ENCODE data around the gene TMEM255A.

Gene TMEM255A

GRCh38 chrX:120299928-120300327, 11.3 kb downstream of the TMEM255A start:
- H3K4me3 ChIP-seq (replicated peaks in 1 of 2; ENCODE audit: low read depth in 2 of 2, low read length in 2 of 2): no peak overlapping the region
- TF ChIP-seq CTCF (IDR thresholded peaks at IDR 0.05; ENCODE audit: low read depth, low read length): no peak
- no peak for DNase-seq (ENCODE audit: low read depth in 2 of 2)

GRCh38 chrX:120297923-120298322, 13.3 kb downstream of the TMEM255A start:
- no peak for TF ChIP-seq CTCF (IDR thresholded peaks at IDR 0.05; ENCODE audit: low read depth, low read length)
- DNase-seq (ENCODE audit: low read depth in 2 of 2): no peak
- H3K4me3 ChIP-seq (replicated peaks in 1 of 2; ENCODE audit: low read depth in 2 of 2, low read length in 2 of 2): no peak overlapping the region

- H3K4me3 ChIP-seq (replicated peaks in 1 of 2; ENCODE audit: low read depth in 2 of 2, low read length in 2 of 2): no peak overlapping the region
- no peak for DNase-seq (ENCODE audit: low read depth in 2 of 2)
- TF ChIP-seq CTCF (IDR thresholded peaks at IDR 0.05; ENCODE audit: low read depth, low read length): no peak
Measured at GRCh38 chrX:120294651-120295050, 16.6 kb downstream of the TMEM255A start.

- TF ChIP-seq CTCF (IDR thresholded peaks at IDR 0.05; ENCODE audit: low read depth, low read length): no peak
- no peak for DNase-seq (ENCODE audit: low read depth in 2 of 2)
- H3K4me3 ChIP-seq (replicated peaks in 1 of 2; ENCODE audit: low read depth in 2 of 2, low read length in 2 of 2): no peak overlapping the region
Measured at GRCh38 chrX:120293015-120293414, 18.2 kb downstream of the TMEM255A start.

- no peak for TF ChIP-seq CTCF (IDR thresholded peaks at IDR 0.05; ENCODE audit: low read depth, low read length)
- DNase-seq (ENCODE audit: low read depth in 2 of 2): no peak
- H3K4me3 ChIP-seq (replicated peaks in 1 of 2; ENCODE audit: low read depth in 2 of 2, low read length in 2 of 2): no peak overlapping the region
Measured at GRCh38 chrX:120291211-120291610, 20.1 kb downstream of the TMEM255A start.

GRCh38 chrX:120290107-120290506, 21.2 kb downstream of the TMEM255A start:
- no peak for TF ChIP-seq CTCF (IDR thresholded peaks at IDR 0.05; ENCODE audit: low read depth, low read length)
- no peak overlapping the region for H3K4me3 ChIP-seq (replicated peaks in 1 of 2; ENCODE audit: low read depth in 2 of 2, low read length in 2 of 2)
- no peak for DNase-seq (ENCODE audit: low read depth in 2 of 2)

GRCh38 chrX:120287513-120288112, 23.6 kb downstream of the TMEM255A start:
- no peak overlapping the region for H3K4me3 ChIP-seq (replicated peaks in 1 of 2; ENCODE audit: low read depth in 2 of 2, low read length in 2 of 2)
- DNase-seq (ENCODE audit: low read depth in 2 of 2): no peak
- no peak for TF ChIP-seq CTCF (IDR thresholded peaks at IDR 0.05; ENCODE audit: low read depth, low read length)

All from cardiac fibroblast (primary cell).